ENCODE measurements around the gene PTPN12.
"Not testable (repeated sequence)": the region's sequence is repeated elsewhere in the genome, so short reads cannot be mapped to it uniquely, and the experiment has no call there.

Gene PTPN12

DNA sequence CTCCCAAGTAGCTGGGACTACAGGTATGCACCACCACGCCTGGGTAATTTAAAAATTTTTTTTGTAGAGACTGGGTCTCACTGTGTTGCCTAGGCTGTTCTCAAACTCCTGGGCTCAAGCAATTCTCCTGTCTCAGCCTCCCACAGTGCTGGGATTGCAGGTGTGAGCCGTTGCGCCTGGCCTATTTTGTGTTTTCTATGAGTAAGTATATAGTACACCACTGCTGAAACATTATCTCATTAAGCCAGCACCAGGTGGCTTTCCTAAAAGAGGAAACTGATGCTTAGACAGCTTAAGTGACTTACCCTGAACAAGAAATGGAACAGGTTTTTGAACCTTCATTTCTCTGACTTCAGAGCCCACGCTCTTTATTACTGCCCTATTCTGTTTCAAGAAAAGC, 7.8 kb upstream of the PTPN12 start:
- Mint-ChIP-seq H3K27ac (no peak overlapping the region), H3K27me3 (no peaks in the 10 kb centered on the region), H3K4me1 (ENCODE audit: low read depth) (peaks cover 42% of the 10 kb centered on the region), H3K4me3 (no peak overlapping the region), H3K9me3 (no peaks in the 10 kb centered on the region), H3K36me3 (ENCODE audit: low read depth) (no peaks in the 10 kb centered on the region)
- intact Hi-C loops (cut with micrococcal nuclease): no loop called here

DNA sequence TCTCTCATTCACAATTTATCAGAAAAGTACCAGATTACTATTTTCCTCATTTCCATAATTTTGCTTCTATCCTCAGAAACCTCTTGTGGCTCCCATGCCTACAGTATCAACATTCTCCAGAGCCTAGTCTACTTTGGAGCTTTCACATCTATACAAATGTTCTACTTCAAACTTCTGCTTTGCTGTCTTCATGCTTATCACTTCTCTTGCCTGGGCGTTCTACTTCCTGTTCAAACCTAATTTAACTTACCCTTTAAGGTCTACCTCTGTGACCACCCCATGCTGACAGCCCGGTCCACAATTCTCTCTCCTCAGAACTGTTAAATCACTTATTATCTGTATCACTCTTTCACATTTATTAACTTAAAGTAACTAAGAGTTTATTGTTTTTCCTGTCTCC, 6.1 kb upstream of the PTPN12 start:
- H3K4me1 Mint-ChIP-seq (ENCODE audit: low read depth): peaks cover 33% of the 10 kb centered on the region
- no peaks in the 10 kb centered on the region for H3K27me3 Mint-ChIP-seq
- no peaks in the 10 kb centered on the region for H3K36me3 Mint-ChIP-seq (ENCODE audit: low read depth)
- H3K27ac Mint-ChIP-seq: peak overlapping the region; percentile 60
- no peak overlapping the region for H3K4me3 Mint-ChIP-seq
- H3K9me3 Mint-ChIP-seq: no peaks in the 10 kb centered on the region
- intact Hi-C loops (cut with micrococcal nuclease): no loop called here

DNA sequence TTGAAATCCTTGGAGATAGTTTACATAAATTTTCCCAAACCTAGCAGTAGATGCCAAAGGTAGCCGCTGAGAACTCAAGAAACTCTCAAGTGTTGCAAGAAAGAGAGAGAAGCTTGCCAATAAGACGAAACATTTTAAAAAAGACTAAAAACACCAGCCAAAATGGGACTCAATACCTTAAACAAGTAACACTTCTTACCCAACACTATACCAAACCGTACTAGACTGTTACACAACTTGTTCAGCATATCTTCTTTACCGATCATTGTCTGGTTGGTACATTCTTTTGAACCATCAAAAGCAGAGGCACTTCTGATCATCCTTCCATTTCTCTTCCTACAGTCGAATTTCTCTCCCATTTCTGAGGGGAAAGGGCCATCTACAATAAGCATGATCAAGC, 4.8 kb upstream of the PTPN12 start:
- intact Hi-C loops (cut with micrococcal nuclease): no loop called here
- no peak overlapping the region for H3K27ac Mint-ChIP-seq

DNA sequence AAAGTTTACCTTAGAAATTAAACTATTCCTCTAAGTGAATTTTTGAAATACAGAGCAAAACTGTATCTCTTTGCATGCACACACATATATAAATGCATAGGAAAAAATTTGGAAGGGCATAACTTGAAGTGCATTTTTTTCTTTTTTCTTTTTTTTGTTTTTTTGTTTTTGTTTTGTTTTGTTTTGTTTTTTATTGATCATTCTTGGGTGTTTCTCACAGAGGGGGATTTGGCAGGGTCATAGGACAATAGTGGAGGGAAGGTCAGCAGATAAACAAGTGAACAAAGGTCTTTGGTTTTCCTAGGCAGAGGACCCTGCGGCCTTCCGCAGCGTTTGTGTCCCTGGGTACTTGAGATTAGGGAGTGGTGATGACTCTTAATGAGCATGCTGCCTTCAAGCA, 4.4 kb upstream of the PTPN12 start:
- H3K9me3 Mint-ChIP-seq; intact Hi-C loops (cut with micrococcal nuclease); H3K27ac Mint-ChIP-seq: not testable (repeated sequence)

More for the DNA sequence above, 4.8 kb upstream of the PTPN12 start:
- H3K9me3 Mint-ChIP-seq: no peaks in the 10 kb centered on the region
- H3K36me3 Mint-ChIP-seq (ENCODE audit: low read depth): no peaks in the 10 kb centered on the region
- peaks cover 32% of the 10 kb centered on the region for H3K4me1 Mint-ChIP-seq (ENCODE audit: low read depth)
- H3K4me3 Mint-ChIP-seq: no peak overlapping the region
- H3K27me3 Mint-ChIP-seq: no peaks in the 10 kb centered on the region

DNA sequence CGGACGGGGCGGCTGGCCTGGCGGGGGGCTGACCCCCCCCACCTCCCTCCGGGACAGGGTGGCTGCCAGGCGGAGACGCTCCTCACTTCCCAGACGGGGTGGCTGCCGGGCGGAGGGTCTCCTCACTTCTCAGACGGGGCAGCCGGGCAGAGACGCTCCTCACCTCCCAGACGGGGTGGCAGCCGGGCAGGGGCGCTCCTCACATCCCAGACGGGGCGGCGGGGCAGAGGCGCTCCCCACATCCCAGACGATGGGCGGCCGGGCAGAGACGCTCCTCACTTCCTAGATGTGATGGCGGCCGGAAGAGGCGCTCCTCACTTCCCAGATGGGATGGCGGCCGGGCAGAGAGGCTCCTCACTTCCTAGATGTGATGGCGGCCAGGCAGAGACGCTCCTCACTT, 3.0 kb upstream of the PTPN12 start:
- H3K4me3 Mint-ChIP-seq; intact Hi-C loops (cut with micrococcal nuclease); H3K9me3 Mint-ChIP-seq; H3K27ac Mint-ChIP-seq; H3K27me3 Mint-ChIP-seq: not testable (repeated sequence)
- Mint-ChIP-seq H3K4me1 (ENCODE audit: low read depth) (peaks cover 38% of the 10 kb centered on the region), H3K36me3 (ENCODE audit: low read depth) (peaks cover 15% of the 10 kb centered on the region)

More for the DNA sequence above, 4.4 kb upstream of the PTPN12 start:
- not testable (repeated sequence) for H3K27me3 Mint-ChIP-seq; H3K36me3 Mint-ChIP-seq (ENCODE audit: low read depth); H3K4me3 Mint-ChIP-seq
- peaks cover 32% of the 10 kb centered on the region for H3K4me1 Mint-ChIP-seq (ENCODE audit: low read depth)

DNA sequence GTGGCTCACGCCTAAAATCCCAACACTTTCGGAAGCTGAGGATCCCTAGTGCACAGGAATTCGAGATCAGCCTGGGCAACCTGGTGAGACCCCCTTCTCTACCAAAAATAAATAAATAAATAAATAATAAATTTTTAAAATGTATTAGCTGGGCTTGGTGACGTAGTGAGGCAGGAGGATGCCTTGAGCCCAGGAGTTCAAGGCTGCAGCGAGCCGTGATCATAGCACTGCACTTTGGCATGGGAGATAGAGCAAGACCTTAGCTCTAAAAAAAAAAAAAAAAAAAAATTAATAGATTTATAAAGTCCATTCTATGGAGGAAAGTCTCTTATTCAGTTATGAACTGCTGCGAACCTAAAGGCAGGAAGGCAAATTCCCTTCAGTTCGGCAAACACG, 1.1 kb upstream of the PTPN12 start:
- H3K27me3 Mint-ChIP-seq: no peaks in the 10 kb centered on the region
- intact Hi-C loops (cut with micrococcal nuclease): loop anchor here (2.0 to 5.0 kb wide), 3 partner anchors 35 to 109 kb away; no protein-coding TSS in a partner anchor
- no peaks in the 10 kb centered on the region for H3K9me3 Mint-ChIP-seq
- peaks cover 29% of the 10 kb centered on the region for H3K36me3 Mint-ChIP-seq (ENCODE audit: low read depth)
- peaks cover 46% of the 10 kb centered on the region for H3K4me1 Mint-ChIP-seq (ENCODE audit: low read depth)
- H3K4me3 Mint-ChIP-seq: peak overlapping the region; percentile 92
- H3K27ac Mint-ChIP-seq: peak overlapping the region; percentile 91

DNA sequence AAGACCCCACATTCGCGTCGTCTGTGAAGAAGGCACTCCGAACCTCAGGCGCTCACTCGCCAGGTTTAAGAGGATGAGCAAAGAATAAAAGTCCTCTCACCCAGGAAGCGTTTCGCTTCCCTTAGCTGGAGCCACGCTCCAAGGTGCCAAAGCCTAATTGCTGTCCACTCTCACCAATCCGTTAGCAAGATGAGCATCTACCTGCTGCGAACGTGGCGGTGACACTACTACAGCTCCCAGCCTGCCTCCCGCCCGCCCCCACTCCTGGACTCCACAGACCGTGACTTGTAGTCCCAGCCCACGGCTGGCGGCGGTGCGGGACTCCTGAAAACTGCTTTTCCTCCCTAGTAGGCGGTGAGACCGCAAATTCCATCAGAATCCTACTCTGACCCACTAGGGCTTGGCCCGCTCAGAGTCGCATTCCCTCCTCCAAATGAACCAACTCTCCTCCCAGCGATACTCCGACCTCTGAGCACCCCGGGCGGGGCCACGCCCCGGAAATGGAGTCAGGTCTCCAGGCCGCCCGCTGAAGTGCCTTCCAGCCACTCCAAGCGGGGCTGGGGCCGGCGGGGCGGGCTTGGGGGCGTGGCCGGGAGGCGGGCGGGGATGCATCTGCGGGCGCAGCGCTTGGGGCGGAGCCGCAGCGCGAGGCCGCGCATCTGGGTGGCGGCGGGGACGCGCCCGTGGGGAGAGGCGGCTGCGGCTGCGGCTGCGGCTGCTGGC, 521 bp upstream of the PTPN12 start:
- intact Hi-C loops (cut with micrococcal nuclease): loop anchor here (2.0 to 5.0 kb wide), 3 partner anchors 34 to 109 kb away; no protein-coding TSS in a partner anchor
- peak overlapping the region; percentile 91 for H3K27ac Mint-ChIP-seq
- no peaks in the 10 kb centered on the region for H3K27me3 Mint-ChIP-seq
- peaks cover 35% of the 10 kb centered on the region for H3K36me3 Mint-ChIP-seq (ENCODE audit: low read depth)
- H3K9me3 Mint-ChIP-seq: no peaks in the 10 kb centered on the region
- peaks cover 46% of the 10 kb centered on the region for H3K4me1 Mint-ChIP-seq (ENCODE audit: low read depth)
- H3K4me3 Mint-ChIP-seq: peak overlapping the region; percentile 92

DNA sequence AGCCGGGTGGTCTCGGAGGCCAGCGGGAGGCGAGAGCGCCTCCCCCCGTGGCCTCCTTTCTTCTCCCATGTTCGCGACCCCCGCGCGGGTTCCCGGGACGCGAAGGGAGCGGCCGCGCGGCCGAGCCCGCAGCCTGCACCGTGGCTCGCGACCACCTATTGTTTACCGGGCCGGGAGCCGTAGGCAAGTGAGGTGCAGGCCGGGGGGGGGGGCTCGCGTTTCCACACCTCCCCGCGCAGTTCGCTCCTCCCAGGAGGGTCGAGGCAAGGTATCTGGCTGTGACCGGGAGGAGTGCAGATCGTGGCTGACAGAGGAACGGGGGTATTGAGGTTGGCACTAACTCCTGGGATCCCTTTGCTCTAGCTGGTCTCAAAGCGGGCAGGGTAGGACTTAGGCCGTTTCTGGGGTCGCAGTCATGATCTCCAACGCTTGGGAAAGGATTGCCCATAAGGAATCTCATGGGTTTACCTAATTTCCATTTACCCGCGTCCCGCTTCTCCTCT, 734 bp downstream of the PTPN12 start:
- no peaks in the 10 kb centered on the region for H3K9me3 Mint-ChIP-seq
- peak overlapping the region; percentile 83 for H3K4me3 Mint-ChIP-seq
- H3K4me1 Mint-ChIP-seq (ENCODE audit: low read depth): peaks cover 46% of the 10 kb centered on the region
- no peaks in the 10 kb centered on the region for H3K27me3 Mint-ChIP-seq
- H3K36me3 Mint-ChIP-seq (ENCODE audit: low read depth): peaks cover 39% of the 10 kb centered on the region
- intact Hi-C loops (cut with micrococcal nuclease): loop anchor here (2.0 to 5.0 kb wide), 3 partner anchors 33 to 111 kb away; no protein-coding TSS in a partner anchor
- H3K27ac Mint-ChIP-seq: peak overlapping the region; percentile 91

DNA sequence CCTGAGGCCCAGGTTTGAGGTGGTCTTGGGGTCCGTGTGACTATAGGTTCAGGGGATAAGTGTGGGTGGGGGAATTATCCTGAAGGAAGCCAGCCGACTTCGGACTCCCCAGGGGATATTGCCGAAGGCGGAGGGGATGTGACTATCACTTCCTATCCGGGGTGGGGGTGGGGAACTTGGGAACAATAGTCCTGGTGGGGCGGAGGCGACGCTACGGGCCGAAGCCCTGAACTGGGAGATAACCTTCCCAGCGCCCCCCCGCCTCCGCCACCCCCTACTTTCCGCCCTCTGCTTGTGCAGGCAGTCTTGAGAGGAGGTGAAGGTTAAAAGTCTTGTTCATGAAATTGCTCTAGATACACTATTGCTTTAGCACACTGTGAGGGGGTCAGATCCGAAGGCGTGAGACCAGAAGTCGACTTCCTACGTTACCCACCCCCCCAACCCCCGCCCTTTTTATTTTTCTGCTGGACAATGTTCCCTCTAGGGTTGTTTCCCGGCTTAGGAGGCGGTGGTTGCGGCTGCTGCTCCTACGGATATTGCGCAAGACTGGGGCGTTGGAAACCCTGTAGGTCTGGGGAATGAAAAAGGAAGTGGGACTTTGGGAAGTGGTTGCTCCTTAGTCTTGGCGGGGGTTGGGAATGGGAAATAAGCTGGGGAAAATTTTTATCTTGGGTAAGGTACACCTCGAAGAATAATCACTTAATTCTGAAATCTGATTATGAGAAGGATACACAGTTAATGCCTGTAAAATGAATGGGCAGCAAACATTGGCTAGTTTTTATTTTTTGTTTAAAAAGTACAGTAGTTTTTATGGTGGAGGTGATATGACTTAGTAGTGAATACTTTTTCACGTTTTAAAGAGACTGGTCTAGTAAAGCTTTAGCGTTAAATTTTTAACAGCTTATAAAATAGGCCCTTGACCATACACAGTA, 1.5 kb downstream of the PTPN12 start:
- Mint-ChIP-seq H3K27me3 (no peaks in the 10 kb centered on the region), H3K36me3 (ENCODE audit: low read depth) (peaks cover 42% of the 10 kb centered on the region), H3K27ac (peak overlapping the region; percentile 91), H3K4me1 (ENCODE audit: low read depth) (peaks cover 51% of the 10 kb centered on the region), H3K9me3 (no peaks in the 10 kb centered on the region), H3K4me3 (peak overlapping the region; percentile 83)
- intact Hi-C loops (cut with micrococcal nuclease): loop anchor here (5.0 kb wide), 2 partner anchors 71 to 111 kb away; no protein-coding TSS in a partner anchor

DNA sequence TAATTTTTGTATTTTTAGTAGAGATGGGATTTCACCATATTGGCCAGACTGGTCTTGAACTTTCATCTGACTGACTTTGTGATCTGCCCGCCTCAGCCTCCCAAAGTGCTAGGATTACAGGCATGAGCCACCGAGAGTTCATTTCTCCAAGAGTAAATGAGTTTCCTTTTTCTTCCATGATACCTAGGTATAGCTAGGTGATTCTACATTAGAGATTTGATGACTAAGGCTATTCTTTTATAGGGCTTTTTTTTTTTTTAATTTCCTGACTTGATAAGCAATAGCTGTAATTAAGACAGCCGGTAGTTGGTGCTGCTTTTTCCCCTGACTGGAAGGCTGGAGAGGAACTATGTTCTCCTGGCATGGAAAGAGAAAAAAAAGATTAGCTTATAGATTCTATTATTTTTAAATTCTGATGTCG, 3.3 kb downstream of the PTPN12 start:
- intact Hi-C loops (cut with micrococcal nuclease): no loop called here
- peaks cover 57% of the 10 kb centered on the region for H3K4me1 Mint-ChIP-seq (ENCODE audit: low read depth)
- H3K27ac Mint-ChIP-seq: peak overlapping the region; percentile 45
- H3K36me3 Mint-ChIP-seq (ENCODE audit: low read depth): peaks cover 42% of the 10 kb centered on the region
- H3K9me3 Mint-ChIP-seq: no peaks in the 10 kb centered on the region
- H3K4me3 Mint-ChIP-seq: peak overlapping the region; percentile 67
- no peaks in the 10 kb centered on the region for H3K27me3 Mint-ChIP-seq

DNA sequence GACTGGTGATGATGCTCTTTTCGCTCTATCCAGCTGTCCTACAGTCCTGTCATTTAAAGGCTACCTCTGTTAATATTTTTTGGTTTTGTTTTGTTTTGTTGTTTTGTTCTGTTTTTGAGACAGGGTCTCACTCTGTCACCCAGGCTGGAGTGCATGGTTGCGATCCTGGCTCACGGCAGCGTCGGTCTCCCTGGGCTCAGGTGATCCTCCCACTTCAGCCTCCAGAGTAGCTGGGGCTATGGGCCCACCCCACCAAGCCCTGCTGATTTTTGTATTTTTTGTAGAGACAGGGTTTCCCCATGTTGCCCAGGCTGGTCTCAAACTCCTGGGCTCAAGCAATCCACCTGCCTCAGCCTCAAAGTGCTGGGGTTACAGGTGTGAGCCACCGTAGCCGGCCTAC, 3.9 kb downstream of the PTPN12 start:
- H3K27ac Mint-ChIP-seq; H3K9me3 Mint-ChIP-seq; intact Hi-C loops (cut with micrococcal nuclease); H3K27me3 Mint-ChIP-seq: not testable (repeated sequence)
- Mint-ChIP-seq H3K36me3 (ENCODE audit: low read depth) (peaks cover 42% of the 10 kb centered on the region), H3K4me3 (peak overlapping the region; percentile 48), H3K4me1 (ENCODE audit: low read depth) (peaks cover 57% of the 10 kb centered on the region)

DNA sequence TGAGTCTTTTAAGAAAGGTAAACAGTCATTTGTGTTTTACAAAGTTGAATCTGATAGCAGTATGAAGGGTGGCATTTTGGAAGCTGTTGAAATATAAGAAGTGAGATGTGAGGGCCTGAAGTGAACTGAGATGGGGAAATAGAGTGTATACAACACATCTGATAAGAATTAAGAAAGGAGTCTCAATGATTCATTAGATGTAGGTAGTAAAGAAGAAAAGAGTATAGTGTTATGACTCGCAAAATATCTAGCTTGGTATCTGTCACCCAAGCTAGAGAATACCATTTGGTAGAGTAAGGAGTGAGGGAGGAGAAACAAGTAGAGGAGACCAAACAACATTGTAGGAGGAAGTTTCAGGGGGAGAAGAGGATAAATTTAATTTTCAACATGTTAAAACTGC, 5.3 kb downstream of the PTPN12 start:
- Mint-ChIP-seq H3K4me1 (ENCODE audit: low read depth) (peaks cover 68% of the 10 kb centered on the region), H3K4me3 (peak overlapping the region; percentile 25)

DNA sequence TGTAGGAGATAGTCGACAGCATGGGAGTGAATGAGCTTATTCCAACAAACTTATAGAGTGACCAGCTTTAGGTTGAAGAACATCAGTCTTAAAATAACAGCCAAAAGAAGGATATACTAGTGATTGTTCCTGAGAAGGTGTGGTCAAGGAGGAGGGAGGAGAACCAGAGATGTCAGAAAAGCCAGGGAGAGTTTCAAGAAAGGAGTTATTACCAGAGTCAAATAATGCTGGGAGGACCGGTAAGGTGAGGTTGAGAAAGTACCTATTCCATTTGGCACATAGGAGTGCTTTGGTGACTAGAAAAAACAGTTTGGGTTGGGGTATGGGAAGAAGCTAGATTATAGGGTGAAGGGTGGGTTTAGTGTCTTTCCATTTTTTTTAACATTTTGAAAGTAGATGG, 5.8 kb downstream of the PTPN12 start:
- Mint-ChIP-seq H3K36me3 (ENCODE audit: low read depth) (peaks cover 50% of the 10 kb centered on the region), H3K9me3 (no peaks in the 10 kb centered on the region), H3K27me3 (no peaks in the 10 kb centered on the region), H3K4me1 (ENCODE audit: low read depth) (peaks cover 73% of the 10 kb centered on the region), H3K27ac (peak overlapping the region; percentile 19), H3K4me3 (peak overlapping the region; percentile 10)
- intact Hi-C loops (cut with micrococcal nuclease): no loop called here

More for the DNA sequence above, 5.3 kb downstream of the PTPN12 start:
- Mint-ChIP-seq H3K27ac (peak overlapping the region; percentile 19), H3K36me3 (ENCODE audit: low read depth) (peaks cover 49% of the 10 kb centered on the region), H3K9me3 (no peaks in the 10 kb centered on the region), H3K27me3 (no peaks in the 10 kb centered on the region)
- intact Hi-C loops (cut with micrococcal nuclease): no loop called here

DNA sequence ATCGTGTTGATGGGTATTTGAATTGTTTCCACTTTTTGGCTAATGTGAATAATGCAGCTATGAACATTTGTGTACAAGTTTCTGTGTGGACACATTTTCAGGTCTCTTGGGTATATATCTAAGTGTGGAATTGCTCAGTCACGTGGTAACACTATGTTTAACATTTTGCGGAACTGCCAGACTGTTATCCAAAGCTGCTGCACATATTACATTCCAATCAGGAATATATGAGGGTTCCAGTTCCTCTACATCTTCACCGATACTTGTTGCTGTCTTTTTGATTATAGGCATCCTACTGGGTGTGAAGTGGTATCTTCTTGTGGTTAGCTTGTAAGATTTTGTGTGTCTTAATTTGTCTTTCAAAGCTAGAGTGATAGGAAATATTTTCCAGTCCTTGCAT, 6.8 kb downstream of the PTPN12 start:
- intact Hi-C loops (cut with micrococcal nuclease): no loop called here
- no peak overlapping the region for H3K27ac Mint-ChIP-seq
- peaks cover 79% of the 10 kb centered on the region for H3K4me1 Mint-ChIP-seq (ENCODE audit: low read depth)
- no peaks in the 10 kb centered on the region for H3K27me3 Mint-ChIP-seq
- no peaks in the 10 kb centered on the region for H3K9me3 Mint-ChIP-seq
- H3K36me3 Mint-ChIP-seq (ENCODE audit: low read depth): peaks cover 40% of the 10 kb centered on the region
- no peak overlapping the region for H3K4me3 Mint-ChIP-seq
